Measurements from ENCODE around the gene PRAMEF11. TPM values are rescaled to one million over a fixed set of nuclear protein-coding genes. Genes with fewer than 3 reads are reported as not detected.

The PRAMEF11 gene
- total and polyA plus RNA-seq, 2 donors (not counting 3 experiments of a cell fraction or from before 2014, with no cell fraction given), result not detected

- Histone ChIP-seq H3K36me3 (ENCODE audit: control insufficient read depth in 2 of 2, extremely low read depth in 1 of 2, insufficient read depth in 2 of 2, low read length in 2 of 2) (no peaks in the 10 kb centered on the region), H3K4me1 (ENCODE audit: control insufficient read depth, extremely low read depth, insufficient read depth, low read length) (no peaks in the 10 kb centered on the region), H3K9me1 (replicated peaks; ENCODE audit: control insufficient read depth, extremely low read depth, insufficient read depth, low read length) (no peaks in the 10 kb centered on the region), H3K27ac (ENCODE audit: insufficient read depth, low read depth, low read length) (no peak overlapping the region), H3K27me3 (ENCODE audit: control insufficient read depth in 2 of 2, insufficient read depth in 2 of 2, low read length in 2 of 2) (no peaks in the 10 kb centered on the region), H3K9ac (replicated peaks; ENCODE audit: extremely low read depth, insufficient read depth, low read length) (no peak overlapping the region), H3K79me2 (ENCODE audit: control insufficient read depth, insufficient read depth, low read length) (no peaks in the 10 kb centered on the region), H2AFZ (ENCODE audit: low read depth, low read length) (no peak overlapping the region), H3K4me3 (replicated peaks in 1 of 3; ENCODE audit: insufficient read depth in 1 of 3, low read depth in 1 of 3, low read length in 3 of 3) (no peak overlapping the region), H3K9me3 (replicated peaks; ENCODE audit: control insufficient read depth, insufficient read depth, low read length) (no peaks in the 10 kb centered on the region), H4K20me1 (replicated peaks; ENCODE audit: control insufficient read depth, extremely low read depth, insufficient read depth, low read length) (no peaks in the 10 kb centered on the region), H3K4me2 (ENCODE audit: insufficient read depth, low read length) (no peak overlapping the region)
- ChIA-PET CTCF (no interaction called here), POLR2A (no interaction called here)
- intact Hi-C loops (cut with micrococcal nuclease), result no loop called here
- TF ChIP-seq POLR2AphosphoS5 (IDR thresholded peaks at IDR 0.05; ENCODE audit: insufficient read depth, low read depth, low read length), result no peak
- no peak for TF ChIP-seq GATA2 (IDR thresholded peaks at IDR 0.05; ENCODE audit: insufficient read depth, insufficient read length, low read depth, low read length)
- no peak for TF ChIP-seq JUN (IDR thresholded peaks at IDR 0.05; ENCODE audit: borderline replicate concordance, insufficient read depth, insufficient read length, low read depth)
- TF ChIP-seq FOS (IDR thresholded peaks at IDR 0.05; ENCODE audit: borderline replicate concordance, insufficient read depth, low read length), result no peak
- no peak for TF ChIP-seq MYC (IDR thresholded peaks at IDR 0.05; ENCODE audit: low read depth, low read length)
- no peak for TF ChIP-seq EZH2 (IDR thresholded peaks at IDR 0.05; ENCODE audit: borderline replicate concordance, low read depth, low read length, severe bottlenecking)
- no peak for TF ChIP-seq MAX (IDR thresholded peaks at IDR 0.05; ENCODE audit: insufficient read depth, insufficient read length)
- TF ChIP-seq POLR2A (IDR thresholded peaks at IDR 0.05; ENCODE audit: low read depth, low read length), result no peak
- no peak for TF ChIP-seq CTCF (IDR thresholded peaks at IDR 0.05; ENCODE audit: extremely low read depth in 1 of 2, insufficient read depth in 1 of 2, low read depth in 1 of 2, low read length in 2 of 2)
- FAIRE-seq (no peak), DNase-seq (ENCODE audit: low read depth, low spot score) (no peak)
- dilution Hi-C loops (cut with MboI; ENCODE audit: extremely low pct_ligation_motif_present, low sequenced_read_pairs), result no loop called here
- no TSS peak for BruUV-seq (replicated peaks)
Observed at GRCh38 chr1:12778061-12778460, 53.1 kb downstream of the PRAMEF11 start.

All from endothelial cell of umbilical vein (primary cell).